Right atrium auricular region (tissue), 2 donors: ENCODE data around the gene ENOSF1. TPM values are rescaled to one million over a fixed set of nuclear protein-coding genes. Genes with fewer than 3 reads are reported as not detected.

Source experiments
- DNase-seq: peaks from one replicate; pipeline ENCODE4 v3.0.0-alpha.2; 2019; ENCODE audit warnings: low spot score
- H3K27ac ChIP-seq, 2 donors: fragments of 200-600 bp; sonication (generic); 1 replicate in 1 of 2; 2 replicates in 1 of 2; pipeline ENCODE4 v1.5.1; 2016 to 2019
- H3K27me3 ChIP-seq, 2 donors: fragments of 200-600 bp; sonication (generic); one replicate each; pipeline versions ENCODE4 v1.5.1 to v1.6.0; 2017 to 2019
- H3K36me3 ChIP-seq: fragments of 200-600 bp; sonication (generic); one replicate; pipeline ENCODE4 v1.5.1; 2016
- H3K4me1 ChIP-seq, 2 donors: fragments of 200-600 bp; sonication (generic); one replicate each; pipeline versions ENCODE4 v1.5.1 to v1.6.0; 2017 to 2019
- H3K4me3 ChIP-seq, 2 donors: fragments of 200-600 bp; sonication (generic); 1 replicate in 1 of 2; 2 replicates in 1 of 2; pipeline ENCODE4 v1.5.1; 2017 to 2019; ENCODE audit warnings: mild to moderate bottlenecking in 1 of 2, moderate library complexity in 1 of 2
- H3K9me3 ChIP-seq, 2 donors: fragments of 200-600 bp; sonication (generic); one replicate each; pipeline ENCODE4 v1.5.1; 2019
- CTCF ChIP-seq, 2 donors: fragments of 200-600 bp; sonication (generic); IDR thresholded peaks; one replicate each; pipeline ENCODE4 v1.5.1; 2019; ENCODE audit warnings: antibody characterized with exemption in 2 of 2
- total RNA-seq, 2 donors: library from RNA; depleted of rRNA; stranded (reverse); fragments of >200 nt; gene quantifications; one replicate each; pipeline ENCODE4 v1.1.0, GENCODE V29; 2016

Gene ENOSF1
- total RNA-seq, 2 donors from 2014 or later: 13.7 to 24.4 TPM

- no peak for DNase-seq
- Histone ChIP-seq H3K4me3 (no peak overlapping the region), H3K27me3 (no peaks in the 10 kb centered on the region), H3K9me3 (no peaks in the 10 kb centered on the region), H3K4me1 (no peaks in the 10 kb centered on the region), H3K27ac (no peak overlapping the region), H3K36me3 (no peaks in the 10 kb centered on the region)
- no peak for TF ChIP-seq CTCF (IDR thresholded peaks at IDR 0.05)
Measured at GRCh38 chr18:650428-650858, 62.0 kb downstream of the ENOSF1 start.

DNA sequence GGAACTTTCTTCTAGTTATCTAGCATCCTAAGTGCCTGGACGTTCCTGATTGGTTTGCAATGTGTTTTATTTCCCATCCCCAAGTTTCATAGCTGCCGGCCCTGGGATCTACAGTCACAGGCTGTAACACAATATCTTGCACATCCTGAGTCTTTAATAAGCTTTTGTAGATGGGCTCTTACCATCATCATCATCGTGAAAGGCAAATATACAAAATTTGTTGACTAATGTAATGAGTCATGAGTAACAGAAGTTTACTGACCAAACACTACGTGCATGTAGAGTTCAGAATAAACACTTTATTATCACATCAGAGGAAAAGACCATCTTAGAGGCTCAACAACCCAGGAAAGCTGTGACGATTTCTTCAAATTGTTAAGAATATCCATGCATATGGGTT is 63.1 kb downstream of the ENOSF1 start:
- DNase-seq: no peak
- TF ChIP-seq CTCF (IDR thresholded peaks at IDR 0.05): no peak
- no peaks in the 10 kb centered on the region for H3K36me3 ChIP-seq
- no peak overlapping the region for H3K27ac ChIP-seq
- H3K4me1 ChIP-seq: no peaks in the 10 kb centered on the region
- H3K9me3 ChIP-seq: no peaks in the 10 kb centered on the region
- H3K27me3 ChIP-seq: no peaks in the 10 kb centered on the region
- no peak overlapping the region for H3K4me3 ChIP-seq

DNA sequence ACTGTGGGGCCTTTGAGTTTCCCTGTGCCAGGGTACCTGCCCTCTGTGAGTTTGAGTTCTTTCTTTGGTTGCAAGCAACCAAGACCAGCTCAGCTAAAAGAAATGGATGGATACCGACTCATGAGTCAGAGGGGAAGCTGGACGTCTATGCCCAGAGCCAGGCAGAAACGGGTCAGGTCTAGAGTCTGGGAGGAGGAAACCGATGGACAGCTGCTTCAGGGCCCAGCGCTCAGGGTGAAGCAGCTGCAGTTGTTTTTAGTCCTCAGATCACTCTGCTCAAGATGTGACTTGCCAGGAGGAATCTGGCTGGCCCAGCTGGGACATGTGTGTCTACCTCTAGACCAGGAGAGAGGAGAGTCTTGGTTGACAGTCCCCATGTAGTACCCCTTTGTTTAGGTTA is 65.1 kb downstream of the ENOSF1 start:
- Histone ChIP-seq H3K4me1 (no peaks in the 10 kb centered on the region), H3K9me3 (no peaks in the 10 kb centered on the region), H3K4me3 (no peak overlapping the region), H3K27me3 (no peaks in the 10 kb centered on the region), H3K27ac (no peak overlapping the region), H3K36me3 (no peaks in the 10 kb centered on the region)
- DNase-seq: no peak
- TF ChIP-seq CTCF (IDR thresholded peaks at IDR 0.05): no peak

DNA sequence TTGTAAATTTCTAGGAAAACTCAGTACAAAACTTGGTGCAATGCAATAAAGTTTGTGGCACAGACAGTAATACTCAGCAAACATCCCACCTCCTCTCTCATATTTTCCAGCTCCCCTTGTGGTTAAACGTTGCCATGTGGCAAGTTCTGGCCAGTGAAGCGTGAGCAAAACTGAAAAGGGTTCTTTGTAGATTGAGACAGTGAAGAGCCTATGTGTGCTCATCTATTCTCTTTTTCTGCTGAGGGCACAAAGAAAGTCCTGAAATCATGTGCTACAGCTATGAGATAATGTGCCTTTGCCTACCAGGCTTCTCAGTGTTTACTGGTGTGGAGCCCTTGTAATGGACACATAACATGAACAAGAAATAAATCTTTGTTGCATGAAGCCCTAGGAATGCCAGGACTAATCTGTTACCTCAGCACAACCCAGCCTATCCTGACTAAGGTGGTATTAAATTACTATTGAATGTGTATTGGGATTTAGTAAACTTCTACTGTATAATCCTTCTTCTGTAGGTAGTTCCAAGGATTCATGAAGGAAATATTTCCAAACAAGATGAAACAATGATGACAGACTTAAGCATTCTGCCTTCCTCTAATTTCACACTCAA is 67.9 kb downstream of the ENOSF1 start:
- no peaks in the 10 kb centered on the region for H3K4me1 ChIP-seq
- no peak overlapping the region for H3K4me3 ChIP-seq
- H3K27ac ChIP-seq: no peak overlapping the region
- no peaks in the 10 kb centered on the region for H3K27me3 ChIP-seq
- no peaks in the 10 kb centered on the region for H3K9me3 ChIP-seq
- no peaks in the 10 kb centered on the region for H3K36me3 ChIP-seq
- no peak for TF ChIP-seq CTCF (IDR thresholded peaks at IDR 0.05)
- DNase-seq: no peak

DNA sequence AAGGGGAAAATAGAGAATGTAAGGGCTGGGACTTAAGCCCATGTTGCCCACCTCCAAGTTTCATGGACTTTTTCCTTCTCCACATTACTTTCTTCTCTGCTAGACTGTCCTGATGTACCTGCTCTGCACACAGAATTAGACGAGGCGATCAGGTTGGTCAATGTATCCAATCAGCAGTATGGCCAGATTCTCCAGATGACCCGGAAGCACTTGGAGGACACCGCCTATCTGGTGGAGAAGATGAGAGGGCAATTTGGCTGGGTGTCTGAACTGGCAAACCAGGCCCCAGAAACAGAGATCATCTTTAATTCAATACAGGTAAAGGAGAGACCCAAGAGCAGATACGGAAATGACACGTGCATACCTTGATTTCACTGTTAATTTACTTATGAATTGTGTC is 71.2 kb downstream of the ENOSF1 start:
- no peaks in the 10 kb centered on the region for H3K4me1 ChIP-seq
- no peaks in the 10 kb centered on the region for H3K27me3 ChIP-seq
- H3K27ac ChIP-seq: no peak overlapping the region
- no peaks in the 10 kb centered on the region for H3K36me3 ChIP-seq
- H3K4me3 ChIP-seq: no peak overlapping the region
- no peaks in the 10 kb centered on the region for H3K9me3 ChIP-seq
- TF ChIP-seq CTCF (IDR thresholded peaks at IDR 0.05): no peak
- DNase-seq: no peak

- no peak for DNase-seq
- Histone ChIP-seq H3K27me3 (no peaks in the 10 kb centered on the region), H3K4me3 (no peak overlapping the region), H3K4me1 (no peaks in the 10 kb centered on the region), H3K36me3 (no peaks in the 10 kb centered on the region), H3K9me3 (no peaks in the 10 kb centered on the region), H3K27ac (no peak overlapping the region)
- no peak for TF ChIP-seq CTCF (IDR thresholded peaks at IDR 0.05)
Measured at GRCh38 chr18:635171-635570, 77.3 kb downstream of the ENOSF1 start.
